ENCODE results near the gene COMMD1. TPM values are rescaled to one million over a fixed set of nuclear protein-coding genes. Genes with fewer than 3 reads are reported as not detected.

COMMD1 gene
- polyA plus RNA-seq, 1 donor, result 43.4 TPM

- DNase-seq, result no peak
Measured at GRCh38 chr2:62184512-62185230, 279.2 kb downstream of the COMMD1 start.

Other genes with a start within 250 kb of the COMMD1 start
- 14.3 TPM for gene FAM161A, start 51.6 kb upstream of the COMMD1 start, polyA plus RNA-seq (ENCODE audit: insufficient read length)
- 112 TPM for gene CCT4, start 17.0 kb upstream of the COMMD1 start, polyA plus RNA-seq (ENCODE audit: insufficient read length)

All from hindlimb muscle (tissue), 1 donor.